ENCODE measurements around the gene APC2. TPM values are rescaled to one million over a fixed set of nuclear protein-coding genes. Genes with fewer than 3 reads are reported as not detected.

APC2 gene
- total RNA-seq, 1 experiment from 2014 or later: 1.4 TPM

- Histone ChIP-seq H3K4me1 (ENCODE audit: insufficient read depth, low read length) (peaks cover 2% of the 10 kb centered on the region; the same call in 1 of the 2 replicates), H3K9me3 (ENCODE audit: low read length) (no peaks in the 10 kb centered on the region), H3K9me2 (replicated peaks; ENCODE audit: low read length) (no peaks in the 10 kb centered on the region), H3K36me3 (ENCODE audit: low read depth, low read length) (no peaks in the 10 kb centered on the region), H2AFZ (ENCODE audit: low read length) (peak within 1 kb of the TSS; percentile 78), H3K27me3 (ENCODE audit: low read length) (no peaks in the 10 kb centered on the region), H3K4me3 (ENCODE audit: low read length) (peak within 1 kb of the TSS; percentile 82), H3K9ac (ENCODE audit: low read length) (peak within 1 kb of the TSS; percentile 63), H4K20me1 (ENCODE audit: low read length) (no peaks in the 10 kb centered on the region), H3F3A (ENCODE audit: low read length, unreplicated experiment) (no peaks in the 10 kb centered on the region), H3K79me2 (ENCODE audit: low read length) (peaks cover 11% of the 10 kb centered on the region), H3K4me2 (ENCODE audit: low read length) (peak within 1 kb of the TSS; percentile 96), H3K27ac (ENCODE audit: low read length) (no peak within 1 kb of the TSS)
- CTCF ChIA-PET: no interaction called here
- DNase-seq (peak; percentile 43), ATAC-seq (peak; percentile 69)
- intact Hi-C loops (cut with micrococcal nuclease): no loop called here
- no TSS peak for BruUV-seq (replicated peaks)
- POLR2A ChIA-PET (ENCODE audit: unreplicated experiment): interaction anchor here (0.5 kb wide), 1 partner anchor 429 kb away, joined by 18 read pairs; no protein-coding TSS in a partner anchor
- no peak for TF ChIP-seq EZH2 (IDR thresholded peaks at IDR 0.05; ENCODE audit: low read length, unreplicated experiment)
- TF ChIP-seq, protein P1, sequence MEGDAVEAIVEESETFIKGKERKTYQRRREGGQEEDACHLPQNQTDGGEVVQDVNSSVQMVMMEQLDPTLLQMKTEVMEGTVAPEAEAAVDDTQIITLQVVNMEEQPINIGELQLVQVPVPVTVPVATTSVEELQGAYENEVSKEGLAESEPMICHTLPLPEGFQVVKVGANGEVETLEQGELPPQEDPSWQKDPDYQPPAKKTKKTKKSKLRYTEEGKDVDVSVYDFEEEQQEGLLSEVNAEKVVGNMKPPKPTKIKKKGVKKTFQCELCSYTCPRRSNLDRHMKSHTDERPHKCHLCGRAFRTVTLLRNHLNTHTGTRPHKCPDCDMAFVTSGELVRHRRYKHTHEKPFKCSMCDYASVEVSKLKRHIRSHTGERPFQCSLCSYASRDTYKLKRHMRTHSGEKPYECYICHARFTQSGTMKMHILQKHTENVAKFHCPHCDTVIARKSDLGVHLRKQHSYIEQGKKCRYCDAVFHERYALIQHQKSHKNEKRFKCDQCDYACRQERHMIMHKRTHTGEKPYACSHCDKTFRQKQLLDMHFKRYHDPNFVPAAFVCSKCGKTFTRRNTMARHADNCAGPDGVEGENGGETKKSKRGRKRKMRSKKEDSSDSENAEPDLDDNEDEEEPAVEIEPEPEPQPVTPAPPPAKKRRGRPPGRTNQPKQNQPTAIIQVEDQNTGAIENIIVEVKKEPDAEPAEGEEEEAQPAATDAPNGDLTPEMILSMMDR (conservative IDR thresholded peaks at IDR 0.05; ENCODE audit: low read depth, low read length): peak; percentile 51
These were observed 48.6 kb upstream of the APC2 start, which contains the start of gene GAMT for GRCh38 chr19:1401138-1401888. TSS of gene GAMT (minus strand) at chr19:1401542. CDS start at chr19:1401476, 66 bp downstream.

GRCh38 chr19:1401889-1402217, 48.1 kb upstream of the APC2 start:
- ChIA-PET POLR2A (ENCODE audit: unreplicated experiment) (no interaction called here), CTCF (no interaction called here)
- Histone ChIP-seq H3K4me2 (ENCODE audit: low read length) (peak overlapping the region; percentile 96), H3K36me3 (ENCODE audit: low read depth, low read length) (no peaks in the 10 kb centered on the region), H3F3A (ENCODE audit: low read length, unreplicated experiment) (no peaks in the 10 kb centered on the region), H2AFZ (ENCODE audit: low read length) (peak overlapping the region; percentile 78), H4K20me1 (ENCODE audit: low read length) (no peaks in the 10 kb centered on the region), H3K27me3 (ENCODE audit: low read length) (no peaks in the 10 kb centered on the region), H3K27ac (ENCODE audit: low read length) (no peak overlapping the region), H3K4me1 (ENCODE audit: insufficient read depth, low read length) (peaks cover 7% of the 10 kb centered on the region; the same call in 1 of the 2 replicates), H3K79me2 (ENCODE audit: low read length) (peaks cover 11% of the 10 kb centered on the region), H3K9me3 (ENCODE audit: low read length) (no peaks in the 10 kb centered on the region), H3K9ac (ENCODE audit: low read length) (peak overlapping the region; percentile 38; the same call in 1 of the 2 replicates), H3K4me3 (ENCODE audit: low read length) (peak overlapping the region; percentile 82), H3K9me2 (replicated peaks; ENCODE audit: low read length) (no peaks in the 10 kb centered on the region)
- ATAC-seq (no peak), DNase-seq (no peak)
- BruUV-seq (replicated peaks): no TSS peak
- no peak for TF ChIP-seq EZH2phosphoT487 (IDR thresholded peaks at IDR 0.05; ENCODE audit: borderline replicate concordance, low read length)
- no peak for TF ChIP-seq EZH2 (IDR thresholded peaks at IDR 0.05; ENCODE audit: low read length, unreplicated experiment)
- TF ChIP-seq, protein P1 (conservative IDR thresholded peaks at IDR 0.05; ENCODE audit: low read depth, low read length): no peak; the same call in 1 of the 2 replicates
- intact Hi-C loops (cut with micrococcal nuclease): no loop called here

Measured in PC-3 (cell line).